Thyroid gland (tissue), 4 donors: Measurements from ENCODE around the gene LDLRAD4. TPM values are rescaled to one million over a fixed set of nuclear protein-coding genes. Genes with fewer than 3 reads are reported as not detected.

Source experiments
- DNase-seq, 2 donors: peaks; one replicate each; pipeline ENCODE4 v3.0.0-alpha.2; 2019
- H3K27ac ChIP-seq, 3 donors: fragments of 200-600 bp; sonication (generic); 1 replicate in 2 of 3; 2 replicates in 1 of 3; pipeline ENCODE4 v1.5.1; 2016 to 2019; ENCODE audit warnings: mild to moderate bottlenecking in 1 of 3, moderate library complexity in 1 of 3
- H3K27me3 ChIP-seq: fragments of 200-600 bp; sonication (generic); one replicate; pipeline ENCODE4 v1.5.1; 2019
- H3K36me3 ChIP-seq, 2 donors: fragments of 200-600 bp; sonication (generic); one replicate each; pipeline ENCODE4 v1.5.1; 2016 to 2019
- H3K4me1 ChIP-seq, 2 donors: fragments of 200-600 bp; sonication (generic); one replicate each; pipeline ENCODE4 v1.5.1; 2017 to 2019
- H3K4me3 ChIP-seq, 3 donors: fragments of 200-600 bp; sonication (generic); replicated peaks in 1 of 3; 1 replicate in 2 of 3; 2 replicates in 1 of 3; pipeline ENCODE4 v1.5.1; 2016; ENCODE audit warnings: mild to moderate bottlenecking in 1 of 3
- H3K9me3 ChIP-seq: fragments of 200-600 bp; sonication (generic); one replicate; pipeline ENCODE4 v1.5.1; 2017
- POLR2A ChIP-seq, 2 donors: fragments of 450-650 bp; IDR thresholded peaks; one replicate each; pipeline ENCODE4 v1.6.1; 2017; ENCODE audit warnings: antibody characterized with exemption in 2 of 2, mild to moderate bottlenecking in 2 of 2, moderate library complexity in 1 of 2
- WGBS, 2 donors: methylation state at CpG; one replicate each; pipeline ENCODE4 v1.1.5; 2017; 5-methylcytosine and 5-hydroxymethylcytosine counted together
- intact Hi-C: fragments of 100-400 bp; cut with DNase I; formaldehyde crosslinking; loops from one replicate; pipeline ENCODE4 v1.15.1; 2023
- total RNA-seq, 4 donors: library from RNA; depleted of rRNA; stranded (reverse); fragments of >200 nt; gene quantifications; one replicate each; pipeline ENCODE4 v1.2.3, GENCODE V29; 2016
- TF ChIP-seq, protein P1 (sequence below), 6 experiments: fragments of 200-600 bp in 3 of 6; fragments of 450-650 bp in 3 of 6; sonication (generic) in 3 of 6; IDR thresholded peaks; one replicate each; pipeline ENCODE4 v1.5.1; 2016 to 2019; ENCODE audit warnings: antibody characterized with exemption in 6 of 6, mild to moderate bottlenecking in 2 of 6, inconsistent platforms in 1 of 6, moderate library complexity in 1 of 6

LDLRAD4 gene
- total RNA-seq, 4 donors from 2014 or later = 23.7 to 35.7 (median 29.7) TPM

DNA sequence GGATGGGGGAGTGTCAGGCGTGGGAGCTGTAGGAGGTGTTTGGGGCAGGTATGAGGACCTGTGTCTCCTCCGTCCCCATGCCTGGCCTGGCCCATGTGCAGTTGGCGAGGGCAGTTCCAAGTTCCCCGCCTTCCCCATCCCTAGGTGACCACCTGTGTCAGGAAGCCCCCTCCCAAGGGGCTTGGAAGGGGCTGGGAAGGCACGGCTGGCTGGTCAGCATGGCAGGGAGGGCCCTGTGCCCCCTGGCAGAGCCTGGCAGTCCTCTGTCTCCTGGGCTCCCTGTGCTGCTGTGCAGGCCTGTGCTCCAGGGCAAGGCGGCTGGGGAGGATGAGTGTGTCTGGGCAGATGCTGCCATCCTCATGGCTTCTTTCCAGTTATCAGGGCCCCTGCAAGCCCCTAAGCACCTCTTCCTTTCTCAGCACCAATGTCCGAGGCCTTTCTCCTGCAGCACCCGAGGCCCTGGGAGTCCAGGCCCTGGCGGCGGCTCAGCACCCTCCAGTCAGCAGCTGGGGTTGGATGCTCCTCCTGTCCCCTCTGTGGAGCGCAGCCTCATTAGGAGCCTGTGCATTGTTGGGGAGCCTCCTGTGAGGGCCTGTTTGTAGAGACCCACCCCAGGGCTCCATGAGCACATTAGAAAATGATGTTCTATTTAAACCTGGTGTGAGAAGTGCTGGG is 406.1 kb downstream of the LDLRAD4 start:
- intact Hi-C loops = loop anchor here (5.0 kb wide), 1 partner anchor 407 kb away; the partner anchor contains the start of gene LDLRAD4

DNA sequence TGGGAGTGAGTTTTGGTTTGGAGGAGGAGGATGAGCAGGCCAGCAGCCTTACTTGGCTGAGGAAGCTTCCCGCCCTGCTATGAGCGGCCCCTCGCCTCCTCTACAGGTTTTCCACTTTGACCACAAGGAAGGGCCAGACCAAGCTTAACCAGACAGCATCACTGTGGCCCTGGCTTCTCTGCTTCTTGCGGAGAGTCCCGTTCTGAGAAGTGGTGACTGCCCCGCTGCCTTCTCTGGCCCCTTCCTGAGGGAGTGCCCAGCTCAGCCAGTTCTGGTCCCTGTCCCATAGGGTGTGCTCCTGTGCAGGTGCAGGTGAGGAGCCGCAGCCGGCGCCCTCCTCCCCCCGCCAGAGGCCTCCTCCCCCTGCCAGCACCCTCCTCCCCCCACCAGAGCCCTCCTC is 406.8 kb downstream of the LDLRAD4 start:
- Histone ChIP-seq H3K27ac (no peak overlapping the region), H3K27me3 (no peaks in the 10 kb centered on the region), H3K9me3 (no peaks in the 10 kb centered on the region), H3K4me3 (no peak overlapping the region), H3K4me1 (peaks cover 5% of the 10 kb centered on the region in 2 donors), H3K36me3 (no peaks in the 10 kb centered on the region)
- no peak for DNase-seq
- 88 to 90% methylated on average over 9 to 10 of the region's 10 CpGs for WGBS, 2 donors
- intact Hi-C loops = loop anchor here (5.0 kb wide), 1 partner anchor 408 kb away; the partner anchor contains the start of gene LDLRAD4
- TF ChIP-seq, protein P1, sequence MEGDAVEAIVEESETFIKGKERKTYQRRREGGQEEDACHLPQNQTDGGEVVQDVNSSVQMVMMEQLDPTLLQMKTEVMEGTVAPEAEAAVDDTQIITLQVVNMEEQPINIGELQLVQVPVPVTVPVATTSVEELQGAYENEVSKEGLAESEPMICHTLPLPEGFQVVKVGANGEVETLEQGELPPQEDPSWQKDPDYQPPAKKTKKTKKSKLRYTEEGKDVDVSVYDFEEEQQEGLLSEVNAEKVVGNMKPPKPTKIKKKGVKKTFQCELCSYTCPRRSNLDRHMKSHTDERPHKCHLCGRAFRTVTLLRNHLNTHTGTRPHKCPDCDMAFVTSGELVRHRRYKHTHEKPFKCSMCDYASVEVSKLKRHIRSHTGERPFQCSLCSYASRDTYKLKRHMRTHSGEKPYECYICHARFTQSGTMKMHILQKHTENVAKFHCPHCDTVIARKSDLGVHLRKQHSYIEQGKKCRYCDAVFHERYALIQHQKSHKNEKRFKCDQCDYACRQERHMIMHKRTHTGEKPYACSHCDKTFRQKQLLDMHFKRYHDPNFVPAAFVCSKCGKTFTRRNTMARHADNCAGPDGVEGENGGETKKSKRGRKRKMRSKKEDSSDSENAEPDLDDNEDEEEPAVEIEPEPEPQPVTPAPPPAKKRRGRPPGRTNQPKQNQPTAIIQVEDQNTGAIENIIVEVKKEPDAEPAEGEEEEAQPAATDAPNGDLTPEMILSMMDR (IDR thresholded peaks at IDR 0.05) = no peak
- no peak for TF ChIP-seq POLR2A (IDR thresholded peaks at IDR 0.05)

More for the DNA sequence above, 406.1 kb downstream of the LDLRAD4 start:
- Histone ChIP-seq H3K9me3 (no peaks in the 10 kb centered on the region), H3K27me3 (no peaks in the 10 kb centered on the region), H3K36me3 (no peaks in the 10 kb centered on the region), H3K4me3 (no peak overlapping the region), H3K27ac (no peak overlapping the region), H3K4me1 (peaks cover under 1 to 2% of the 10 kb centered on the region in 2 donors)
- TF ChIP-seq POLR2A (IDR thresholded peaks at IDR 0.05) = no peak
- TF ChIP-seq, protein P1 (IDR thresholded peaks at IDR 0.05) = no peak
- 98 to 100% methylated on average over 5 to 8 of the region's 11 CpGs for WGBS, 2 donors
- DNase-seq = no peak

DNA sequence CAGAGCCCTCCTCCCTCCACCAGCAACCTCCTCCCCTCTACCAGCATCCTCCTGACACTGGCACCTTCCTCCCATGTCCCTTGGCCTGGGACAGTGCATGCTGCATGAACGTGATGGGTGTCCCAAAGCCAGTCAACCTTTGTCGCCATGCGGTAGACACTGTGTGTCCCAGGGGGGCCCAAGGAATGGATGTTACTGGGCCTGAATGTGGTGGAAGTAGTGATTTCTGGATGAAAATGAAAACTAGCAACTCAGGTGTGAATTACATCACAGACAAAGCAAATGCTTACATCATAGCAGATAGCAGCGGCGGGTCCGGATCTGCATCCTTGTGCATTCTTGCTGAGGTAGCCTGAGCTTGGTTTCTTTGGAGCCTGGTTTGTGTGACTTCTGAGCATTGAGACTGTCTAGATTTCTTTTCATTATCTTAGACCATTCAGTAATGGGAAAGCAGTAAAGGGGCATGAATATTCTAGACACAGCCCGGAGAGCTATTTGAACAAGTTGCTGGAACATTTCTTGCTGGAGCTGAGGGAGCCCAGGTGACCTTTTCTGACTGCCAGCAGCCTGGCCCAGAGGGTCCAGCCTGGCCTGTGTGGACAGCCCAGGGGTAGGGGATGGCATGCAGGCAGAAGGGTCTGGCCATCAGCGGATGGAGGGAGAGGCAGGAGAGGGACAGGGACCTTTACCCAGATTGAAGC is 407.4 kb downstream of the LDLRAD4 start:
- 92 to 95% methylated on average over 8 of the region's 8 CpGs for WGBS, 2 donors
- H3K36me3 ChIP-seq = no peaks in the 10 kb centered on the region
- no peaks in the 10 kb centered on the region for H3K9me3 ChIP-seq
- no peak for DNase-seq
- H3K27ac ChIP-seq = no peak overlapping the region
- no peaks in the 10 kb centered on the region for H3K27me3 ChIP-seq
- intact Hi-C loops = loop anchor here (5.0 kb wide), 1 partner anchor 409 kb away; the partner anchor contains the start of gene LDLRAD4
- peaks cover 5% of the 10 kb centered on the region in 2 donors for H3K4me1 ChIP-seq
- H3K4me3 ChIP-seq = no peak overlapping the region
- no peak for TF ChIP-seq POLR2A (IDR thresholded peaks at IDR 0.05)
- TF ChIP-seq, protein P1 (IDR thresholded peaks at IDR 0.05) = no peak

DNA sequence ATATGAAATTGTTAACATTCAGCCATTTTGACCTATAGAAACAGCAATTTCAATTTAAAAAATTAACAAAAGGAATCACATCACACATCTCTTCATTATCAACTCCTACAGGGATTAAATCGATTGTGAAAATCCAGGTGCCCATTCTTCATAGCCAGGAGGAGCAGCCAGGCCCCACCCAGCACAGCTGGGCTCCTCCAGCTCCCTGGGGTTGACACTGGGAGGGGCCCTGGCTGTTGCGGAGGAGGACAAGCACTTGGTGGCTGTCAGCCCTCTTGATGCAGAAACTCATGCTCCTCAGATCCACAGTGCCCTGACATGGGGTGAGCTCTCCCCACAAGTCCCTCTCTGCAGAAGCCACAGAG is 408.0 kb downstream of the LDLRAD4 start:
- WGBS, 2 donors = 76 to 83% methylated on average over 2 of the region's 2 CpGs
- Histone ChIP-seq H3K27ac (no peak overlapping the region), H3K36me3 (no peaks in the 10 kb centered on the region), H3K9me3 (no peaks in the 10 kb centered on the region), H3K4me3 (no peak overlapping the region), H3K4me1 (peaks cover 5% of the 10 kb centered on the region in 2 donors), H3K27me3 (no peaks in the 10 kb centered on the region)
- DNase-seq = no peak
- TF ChIP-seq POLR2A (IDR thresholded peaks at IDR 0.05) = no peak
- TF ChIP-seq, protein P1 (IDR thresholded peaks at IDR 0.05) = no peak
- intact Hi-C loops = loop anchor here (5.0 kb wide), 1 partner anchor 409 kb away; the partner anchor contains the start of gene LDLRAD4

DNA sequence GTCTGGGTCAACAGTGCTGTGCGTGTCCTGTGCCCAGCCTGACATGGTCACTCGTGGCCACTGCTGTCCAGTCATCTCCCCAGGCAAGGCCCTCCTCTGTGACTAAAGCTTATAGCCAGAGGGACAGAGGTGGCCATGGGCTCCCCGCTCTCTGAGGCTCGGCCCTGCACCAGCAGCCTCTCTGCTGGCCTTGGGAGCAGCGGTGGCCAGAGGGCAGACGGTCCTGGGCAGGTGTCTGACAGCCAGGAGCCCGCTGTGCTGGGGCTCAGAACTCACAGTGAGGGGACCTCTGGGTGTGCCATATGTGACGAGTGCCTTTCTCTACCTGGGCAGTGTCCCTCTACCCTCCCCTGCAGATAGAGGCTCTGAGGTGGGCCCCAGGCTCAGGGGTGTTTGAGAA is 409.1 kb downstream of the LDLRAD4 start:
- TF ChIP-seq, protein P1 (IDR thresholded peaks at IDR 0.05) = no peak
- TF ChIP-seq POLR2A (IDR thresholded peaks at IDR 0.05) = no peak
- WGBS, 2 donors = 100% methylated on average over 1 to 3 of the region's 8 CpGs
- DNase-seq = no peak
- intact Hi-C loops = loop anchor here (5.0 kb wide), 1 partner anchor 410 kb away; the partner anchor contains the start of gene LDLRAD4
- no peak overlapping the region for H3K27ac ChIP-seq
- H3K36me3 ChIP-seq = no peaks in the 10 kb centered on the region
- no peak overlapping the region for H3K4me3 ChIP-seq
- H3K4me1 ChIP-seq = peaks cover 5% of the 10 kb centered on the region in 2 donors
- H3K27me3 ChIP-seq = no peaks in the 10 kb centered on the region
- no peaks in the 10 kb centered on the region for H3K9me3 ChIP-seq
